ELR (cell line): ENCODE measurements around the gene DR1.
"Not testable (repeated sequence)": the region's sequence is repeated elsewhere in the genome, so short reads cannot be mapped to it uniquely, and the experiment has no call there.

Experiments used
- DNase-seq: peaks from one replicate; pipeline ENCODE4 v3.0.0-alpha.2; 2015; ENCODE audit warnings: low read depth

Gene DR1

DNA sequence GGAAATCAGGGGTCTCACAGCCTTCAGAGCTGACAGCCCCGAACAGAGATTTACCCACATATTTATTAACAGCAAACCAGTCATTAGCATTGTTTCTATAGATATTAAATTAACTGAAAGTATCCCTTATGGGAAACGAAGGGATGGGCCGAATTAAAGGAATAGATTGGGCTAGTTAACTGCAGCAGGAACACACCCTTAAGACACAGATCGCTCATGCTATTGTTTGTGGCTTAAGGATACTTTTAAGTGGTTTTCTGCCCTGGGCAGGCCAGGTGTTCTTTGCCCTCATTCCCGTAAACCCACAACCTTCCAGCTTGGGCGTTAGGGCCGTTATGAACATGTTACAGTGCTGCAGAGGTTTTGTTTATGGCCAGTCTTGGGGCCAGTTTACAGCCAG is 40.6 kb downstream of the DR1 start:
- DNase-seq: not testable (repeated sequence)

DNA sequence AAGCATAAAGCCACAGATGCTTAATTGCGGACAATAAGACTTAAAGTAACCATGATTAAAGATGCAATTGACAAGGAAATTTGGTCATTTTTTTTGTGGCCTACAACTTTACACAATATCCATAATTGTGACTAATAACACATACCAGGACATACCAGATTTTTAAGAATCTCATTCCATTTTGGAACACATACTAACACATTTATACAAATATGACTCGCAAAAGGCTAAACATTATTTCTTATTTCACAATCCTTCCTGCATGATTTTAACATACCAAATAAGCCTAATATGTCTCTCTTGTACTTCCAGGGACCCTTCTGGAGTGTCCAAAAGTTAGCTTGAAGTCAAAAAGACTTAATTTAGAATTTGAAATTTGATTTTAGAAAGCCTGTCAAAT is 48.8 kb downstream of the DR1 start:
- peak; percentile 5 for DNase-seq

DNA sequence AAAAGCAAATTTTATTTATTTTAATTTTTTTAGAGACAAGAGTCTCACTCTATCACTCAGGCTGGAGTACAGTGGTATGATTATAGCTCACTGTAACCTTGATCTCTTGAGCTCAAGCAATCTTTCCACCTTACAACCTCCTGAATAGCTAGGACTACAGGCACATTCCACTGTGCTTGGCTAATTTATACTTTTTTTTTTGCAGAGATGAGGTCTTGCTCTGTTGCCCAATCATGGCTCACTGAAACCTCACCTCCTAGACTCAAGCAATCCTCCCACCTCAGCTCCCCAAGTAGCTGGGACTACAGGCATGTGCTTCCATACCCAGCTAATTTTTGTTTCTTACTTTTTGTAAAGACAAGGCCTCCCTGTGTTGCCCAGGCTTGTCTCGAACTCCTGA is 49.5 kb downstream of the DR1 start:
- DNase-seq: no peak

DNA sequence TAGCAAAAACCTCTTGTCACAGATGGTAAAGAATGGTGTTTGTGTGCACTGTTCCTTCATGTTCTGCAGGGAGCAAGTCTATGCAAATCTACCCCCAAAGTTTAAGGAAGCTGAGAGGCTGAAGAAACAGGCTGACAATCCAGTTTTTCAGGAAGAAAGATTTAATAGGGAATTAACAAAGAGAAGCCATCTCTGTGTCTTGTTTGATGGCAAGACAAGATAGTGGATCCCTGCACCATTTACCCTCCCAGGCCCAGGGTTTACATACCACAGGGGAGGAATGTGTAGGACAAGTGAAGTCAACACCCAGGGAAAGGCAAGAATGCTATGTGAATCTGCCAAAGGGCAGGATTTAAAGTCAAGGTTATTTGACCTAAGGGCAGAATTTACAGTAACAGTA is 54.1 kb downstream of the DR1 start:
- no peak for DNase-seq

DNA sequence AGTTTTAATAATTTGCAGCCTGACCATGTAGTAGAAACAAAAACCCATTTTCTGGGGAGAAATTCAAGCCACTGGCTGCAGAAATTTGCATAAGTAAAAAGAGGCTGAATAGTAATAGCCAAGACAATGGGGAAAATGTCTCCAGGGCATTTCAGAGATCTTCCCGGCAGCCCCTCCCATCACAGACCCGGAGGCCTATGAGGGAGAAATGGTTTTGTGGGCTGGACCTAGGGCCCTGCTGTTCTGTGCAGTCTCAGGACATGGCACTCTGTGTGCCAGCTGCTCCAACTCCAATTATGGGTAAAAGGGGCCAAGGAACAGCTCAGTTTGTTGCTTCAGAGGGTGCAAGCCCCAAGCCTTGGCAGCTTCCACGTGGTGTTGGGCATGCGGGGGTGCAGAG is 62.5 kb downstream of the DR1 start:
- DNase-seq: no peak

DNA sequence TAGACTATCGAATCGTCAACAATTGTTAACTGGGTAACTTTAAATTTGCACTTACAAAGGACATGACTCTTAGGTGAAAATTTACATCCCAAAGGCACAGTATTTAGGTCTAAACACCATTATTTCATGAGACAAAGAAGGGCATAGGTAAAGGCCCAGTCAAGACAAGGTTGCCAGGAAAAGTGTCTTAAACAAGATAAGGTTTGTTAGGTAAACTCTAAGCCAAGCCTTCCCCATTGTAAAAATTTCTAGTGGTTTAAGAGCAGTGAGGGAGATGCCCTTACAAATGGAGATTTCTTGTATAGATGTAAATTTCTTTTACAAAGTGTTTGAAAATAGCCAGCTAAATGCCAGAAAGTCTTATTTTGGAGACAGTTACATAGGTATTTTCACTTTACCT is 65.3 kb downstream of the DR1 start:
- DNase-seq: no peak

DNA sequence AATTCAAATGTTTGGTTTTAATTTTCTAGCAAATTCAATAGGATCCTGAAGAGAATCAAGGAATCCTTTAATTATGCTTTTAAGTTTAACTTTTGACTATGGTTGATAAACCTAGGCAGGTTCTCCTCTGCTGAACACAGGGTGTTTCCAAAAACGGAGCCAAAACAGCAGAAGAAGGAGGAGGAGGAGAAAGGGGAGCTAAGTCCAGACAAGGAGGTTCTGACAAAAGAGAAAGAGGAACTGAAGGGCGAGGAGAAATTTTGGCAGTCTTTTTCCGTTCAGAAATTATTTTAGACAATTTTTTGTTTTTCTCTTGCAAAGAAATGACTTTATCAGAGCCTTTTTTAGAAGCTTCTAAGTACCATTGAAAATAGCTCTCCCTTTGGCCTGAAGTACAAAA is 69.0 kb downstream of the DR1 start:
- no peak for DNase-seq

DNA sequence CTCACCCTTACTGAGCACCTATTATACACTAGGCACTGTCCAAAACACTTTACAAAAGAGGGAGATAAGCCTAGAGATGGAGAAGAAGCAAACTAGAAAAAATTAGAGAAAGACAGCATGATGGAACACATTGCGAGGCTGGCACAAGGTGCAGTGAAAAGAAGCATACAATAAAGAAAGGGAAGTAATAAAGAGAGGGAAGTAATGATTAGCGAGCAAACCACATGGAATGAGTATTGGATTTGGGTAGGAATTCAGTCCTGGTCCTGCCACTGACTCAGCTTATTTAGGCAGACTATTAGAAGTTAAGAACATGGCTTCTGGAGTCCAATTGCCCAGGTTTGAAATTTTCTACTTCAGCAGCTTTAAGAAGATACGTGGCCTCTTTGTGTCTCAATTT is 69.6 kb downstream of the DR1 start:
- DNase-seq: no peak

DNA sequence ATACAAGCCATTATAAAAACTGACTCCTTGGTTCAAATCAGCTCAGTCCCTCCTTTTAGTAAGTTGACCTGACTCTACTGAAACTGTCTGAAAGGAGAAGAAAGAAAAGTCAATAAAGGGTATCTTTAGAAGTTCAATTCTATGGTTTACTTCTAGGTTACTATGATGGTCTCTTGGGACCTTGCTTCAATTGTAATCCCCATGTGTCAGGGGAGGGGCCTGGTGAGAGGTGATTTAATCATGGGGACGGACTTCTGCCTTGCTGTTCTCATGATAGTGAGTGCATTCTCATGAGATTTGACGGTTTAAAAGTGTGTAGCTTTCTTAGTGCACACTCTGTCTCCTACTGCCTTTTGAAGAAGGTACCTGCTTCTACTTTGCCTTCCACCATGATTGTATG is 70.5 kb downstream of the DR1 start:
- no peak for DNase-seq
